NCI-H345 treated with DMSO at 0.1 percent for 48 hours (cell line): ENCODE data around the gene NELL2.
"Not testable (repeated sequence)": the region's sequence is repeated elsewhere in the genome, so short reads cannot be mapped to it uniquely, and the experiment has no call there.

Experiments
- DNase-seq: peaks from one replicate; lab custom pipeline; 2025; ENCODE audit not compliant: unreplicated experiment; lab: John Stamatoyannopoulos, UW

The NELL2 gene

DNA sequence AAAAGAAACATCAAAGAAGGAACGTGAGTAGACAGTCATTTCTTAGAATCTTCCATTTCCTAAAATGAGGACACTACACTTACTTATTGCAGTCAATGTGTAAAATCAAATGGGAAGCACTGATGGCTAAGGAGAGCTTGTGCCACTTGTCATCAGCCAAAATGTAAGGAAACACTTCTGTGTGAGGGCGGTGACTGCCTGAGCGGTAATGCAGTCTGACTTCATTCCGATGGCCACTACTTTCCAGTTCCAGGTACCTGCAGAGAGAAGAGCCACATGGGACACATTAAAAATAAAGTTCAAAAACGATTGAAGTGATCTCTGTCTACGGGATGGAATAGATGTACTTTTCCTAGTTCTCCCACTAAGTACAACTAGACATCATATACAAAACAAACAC, 96.3 kb downstream of the NELL2 start:
- DNase-seq, result no peak

DNA sequence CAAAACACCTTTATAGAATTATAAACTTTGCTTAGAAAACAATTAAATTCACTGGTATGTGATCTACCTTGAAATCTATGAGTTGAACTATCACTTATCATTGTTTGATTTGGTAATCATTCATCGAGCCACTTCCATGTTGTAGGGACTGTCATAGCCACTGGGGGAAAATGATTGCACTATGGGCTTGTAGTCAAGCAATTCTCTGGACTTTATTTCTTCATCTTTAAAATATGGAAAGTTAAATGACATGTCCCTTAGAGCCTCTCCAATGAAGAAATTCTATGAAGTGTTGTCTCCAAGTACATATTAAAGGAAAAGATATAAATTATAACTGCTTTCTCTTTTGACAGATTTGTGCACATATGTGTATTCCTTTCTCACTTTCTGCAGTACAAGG, 97.3 kb downstream of the NELL2 start:
- no peak for DNase-seq

- no peak for DNase-seq
Measured at GRCh38 chr12:44777044-44777443, 99.1 kb downstream of the NELL2 start.

DNA sequence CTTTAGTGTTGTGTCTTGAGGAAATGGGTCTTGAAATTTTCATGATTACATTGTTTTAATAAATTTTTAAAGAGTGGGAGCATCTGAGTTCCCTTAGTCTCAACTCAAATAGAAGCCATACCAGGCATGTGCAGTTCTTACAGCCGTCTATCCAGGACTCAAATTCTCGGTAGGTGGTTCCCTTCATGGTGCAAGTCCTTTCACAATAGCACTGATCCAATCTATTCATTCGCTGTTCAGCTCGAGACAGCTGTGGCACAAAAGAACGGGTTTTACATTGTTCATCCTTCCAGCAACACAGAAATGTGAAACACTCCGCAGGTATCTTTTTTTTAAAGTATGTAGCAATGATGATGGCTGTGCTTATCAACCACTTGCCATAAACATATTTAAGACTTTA, 100.2 kb downstream of the NELL2 start:
- DNase-seq, result no peak

GRCh38 chr12:44774815-44775411, 101.2 kb downstream of the NELL2 start:
- no peak for DNase-seq

- DNase-seq, result no peak
Measured at GRCh38 chr12:44771485-44772021, 104.6 kb downstream of the NELL2 start.

DNA sequence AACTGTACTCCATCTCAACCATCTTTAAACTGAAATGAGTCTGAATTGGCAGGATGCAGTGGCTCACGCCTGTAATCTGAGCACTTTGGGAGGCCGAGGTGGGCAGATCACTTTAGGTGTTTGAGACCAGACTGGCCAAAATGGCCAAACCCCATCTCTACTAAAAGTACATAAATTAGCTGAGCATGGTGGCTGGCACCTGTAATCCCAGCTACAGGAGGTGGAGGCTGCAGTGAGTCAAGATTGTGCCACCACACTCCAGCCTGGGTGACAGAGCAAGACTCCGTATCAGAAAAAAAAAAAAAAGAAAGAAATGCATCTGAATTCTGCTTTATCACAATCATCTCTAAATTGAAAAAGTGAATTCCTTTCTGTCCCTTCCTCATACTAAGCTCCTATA, 110.3 kb downstream of the NELL2 start:
- DNase-seq, result no peak

DNA sequence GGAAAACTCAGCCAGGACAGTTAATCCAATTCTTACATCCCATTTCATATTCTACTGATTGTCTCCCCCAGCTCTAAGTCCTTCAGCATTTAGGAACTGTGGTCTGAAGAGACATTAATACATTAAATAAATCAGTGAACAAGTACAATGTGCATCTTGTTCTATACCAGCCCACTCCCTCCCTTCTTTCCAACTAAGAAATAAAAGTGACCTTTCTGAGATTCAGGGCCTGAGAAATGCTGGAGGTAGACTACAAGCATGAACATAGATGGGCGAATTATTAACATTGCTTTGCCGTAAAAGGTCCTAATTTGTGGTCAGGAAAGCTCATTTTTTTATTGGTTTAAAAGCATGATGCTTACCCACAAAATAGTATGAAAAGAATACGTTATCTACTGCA, 113.1 kb downstream of the NELL2 start:
- no peak for DNase-seq

GRCh38 chr12:44759289-44759688, 116.8 kb downstream of the NELL2 start:
- no peak for DNase-seq

- no peak for DNase-seq
Measured at GRCh38 chr12:44750468-44750867, 125.6 kb downstream of the NELL2 start.

DNA sequence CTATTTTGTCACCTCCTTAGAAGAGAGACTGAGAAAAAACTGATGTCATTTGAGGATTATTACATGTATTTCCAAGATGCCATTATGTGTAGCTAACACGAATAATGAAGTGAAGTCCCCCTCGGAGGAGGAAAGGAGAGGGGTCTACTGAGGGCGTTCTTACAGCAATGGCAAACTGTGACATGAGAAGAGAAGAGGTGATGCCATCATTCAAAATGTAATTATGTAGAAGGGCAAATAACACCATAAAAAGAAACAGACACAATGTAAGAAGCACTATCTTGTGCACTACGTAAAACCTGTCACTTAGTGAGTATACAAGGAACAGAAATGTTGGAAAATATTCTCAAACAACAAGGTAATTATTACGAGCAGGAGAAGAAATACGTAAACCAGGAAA, 126.5 kb downstream of the NELL2 start:
- DNase-seq, result no peak

GRCh38 chr12:44748950-44749468, 127.1 kb downstream of the NELL2 start:
- DNase-seq, result no peak

GRCh38 chr12:44741292-44741980, 134.7 kb downstream of the NELL2 start:
- DNase-seq, result not testable (repeated sequence)

- no peak for DNase-seq
Measured at GRCh38 chr12:44738051-44738450, 138.1 kb downstream of the NELL2 start.

DNA sequence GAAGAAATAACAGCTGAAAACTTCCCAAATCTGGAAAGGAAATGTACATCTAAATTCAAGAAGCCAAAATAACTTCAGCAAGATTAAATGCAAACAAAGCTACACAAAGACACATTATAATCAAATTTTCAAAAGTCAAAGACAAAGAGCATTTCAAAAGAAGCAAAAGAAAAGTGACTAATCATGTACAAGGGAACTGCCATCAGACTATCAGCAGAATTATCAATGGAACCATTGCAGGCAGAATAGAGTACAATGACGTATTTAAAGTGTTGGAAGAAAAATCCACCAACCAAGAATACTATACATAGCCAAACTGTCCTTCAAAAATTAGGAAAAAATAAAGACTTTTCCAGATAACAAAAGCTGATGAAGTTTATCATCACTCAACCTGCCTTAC, 147.5 kb downstream of the NELL2 start:
- DNase-seq, result no peak

DNA sequence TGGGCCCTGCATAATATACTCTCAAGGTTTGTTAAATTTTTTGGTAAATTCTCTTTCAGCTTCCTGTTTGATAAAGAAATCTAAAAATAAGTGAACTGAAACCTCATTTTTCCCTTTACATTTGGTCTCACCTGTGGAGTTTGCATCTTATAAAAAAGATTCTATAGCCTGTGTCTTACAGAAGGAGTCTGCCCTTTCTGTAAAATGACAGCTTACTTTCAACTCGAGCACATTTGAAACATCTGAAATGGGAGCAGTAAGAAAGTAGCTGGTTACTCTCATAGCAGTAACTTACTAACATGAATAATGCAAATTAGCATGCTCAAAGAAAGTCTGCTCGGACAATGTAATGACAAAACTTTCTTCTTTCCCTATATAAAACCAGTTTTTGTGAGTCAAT, 155.8 kb downstream of the NELL2 start:
- DNase-seq, result no peak

- no peak for DNase-seq
Measured at GRCh38 chr12:44717612-44718011, 158.5 kb downstream of the NELL2 start.

DNA sequence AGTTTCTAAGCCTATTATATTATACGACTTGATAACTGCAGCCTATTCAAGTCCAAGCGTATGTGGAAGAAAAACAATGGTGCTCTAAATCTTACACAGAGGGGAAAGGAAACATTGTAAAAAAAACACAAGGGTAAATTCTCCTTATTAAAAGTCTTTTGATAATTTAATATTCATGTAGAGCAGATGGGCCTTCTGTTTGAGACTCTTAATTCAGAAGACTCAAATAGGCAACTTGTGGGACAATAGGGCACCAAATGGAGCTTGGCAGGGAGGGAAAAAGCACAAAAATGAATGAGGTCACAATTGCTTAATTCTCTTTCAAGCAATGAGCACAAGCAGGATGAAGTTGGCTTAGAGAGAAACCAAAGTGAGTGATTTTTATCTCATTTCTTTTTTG, 159.4 kb downstream of the NELL2 start:
- no peak for DNase-seq

DNA sequence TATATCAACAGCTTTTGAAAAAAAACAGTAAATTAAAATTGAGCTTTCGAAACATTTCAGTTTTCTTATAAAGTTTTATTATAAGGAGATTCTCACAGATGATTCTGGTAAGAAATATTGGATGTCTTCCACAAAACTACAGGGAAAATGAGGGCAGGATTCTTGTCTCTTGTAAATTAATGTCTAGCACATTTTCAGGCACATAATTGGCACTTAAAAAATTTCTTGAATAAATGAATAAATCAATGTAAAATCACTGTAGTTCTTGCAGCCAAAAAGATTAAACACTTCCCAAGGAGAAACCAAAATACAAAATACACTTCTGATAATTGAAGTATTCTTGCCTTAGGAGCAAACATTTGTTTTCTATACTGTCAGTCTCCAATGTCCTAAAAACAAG, 164.4 kb downstream of the NELL2 start:
- DNase-seq, result no peak

- no peak for DNase-seq
Measured at GRCh38 chr12:44709166-44709565, 166.9 kb downstream of the NELL2 start.

DNA sequence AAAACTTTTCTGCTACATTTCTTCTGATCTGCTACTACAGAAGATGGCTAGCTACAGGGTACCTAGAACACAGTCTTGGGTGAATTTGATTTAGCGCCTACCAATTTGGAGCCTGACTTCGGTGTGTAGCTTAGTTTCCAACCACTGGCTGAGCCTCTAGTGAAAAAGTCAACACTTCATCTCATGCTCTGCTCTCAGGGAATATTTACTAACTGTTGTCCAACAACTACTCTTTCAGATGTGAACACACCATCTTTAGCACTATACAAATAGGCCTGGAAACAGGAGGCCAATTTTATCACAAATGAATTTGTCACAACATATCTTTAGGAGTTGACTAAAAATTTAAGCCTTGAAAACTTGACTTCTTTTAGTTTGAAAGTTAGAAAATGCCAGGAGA, 167.9 kb downstream of the NELL2 start:
- DNase-seq, result no peak

- DNase-seq, result no peak
Measured at GRCh38 chr12:44703182-44703910, 172.8 kb downstream of the NELL2 start.
